8988T (cell line): Measurements from ENCODE around the gene TOR4A.

ENCODE experiments used
- DNase-seq: peaks from one replicate; pipeline ENCODE4 v3.0.0; 2011

TOR4A gene

DNA sequence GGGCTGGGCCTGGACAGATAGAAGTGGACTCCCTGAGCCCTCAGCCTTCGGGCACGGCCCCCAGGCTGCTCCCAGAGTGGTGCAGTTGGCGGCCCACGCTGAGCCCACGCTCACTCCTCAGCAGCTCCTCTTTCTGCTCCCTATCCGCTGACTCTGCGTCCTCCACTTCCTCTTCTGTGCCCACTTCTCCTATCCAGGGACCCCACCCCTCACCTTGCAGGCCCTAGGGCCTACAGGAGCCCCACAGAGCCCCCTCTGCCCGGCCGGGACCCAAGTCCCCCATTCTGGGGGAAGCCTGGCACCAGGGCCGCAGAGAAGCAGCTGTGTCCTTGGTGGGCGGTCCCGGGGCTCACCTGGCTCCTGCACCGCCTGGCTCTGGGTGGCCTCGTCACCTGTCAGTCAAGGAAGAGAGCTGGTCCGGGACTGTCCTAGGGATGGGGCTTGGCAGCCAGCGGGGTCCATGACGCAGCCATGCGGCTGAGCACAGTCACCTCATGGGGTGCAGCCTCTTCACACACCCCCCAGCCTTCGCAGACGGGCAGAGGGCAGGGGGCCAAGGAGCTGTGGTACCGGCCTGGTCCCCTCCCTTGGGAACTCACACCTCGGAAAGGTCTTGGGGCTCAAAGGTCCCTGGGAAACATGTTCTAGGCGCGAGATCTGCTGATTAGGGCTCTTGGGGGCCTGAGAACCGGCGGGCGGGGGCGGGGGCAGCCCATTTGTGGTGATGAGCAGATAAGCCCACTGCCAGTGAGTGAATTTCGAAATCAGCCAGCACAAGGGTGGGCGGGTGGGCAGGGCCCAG is 29.9 kb downstream of the TOR4A start:
- DNase-seq: no peak

DNA sequence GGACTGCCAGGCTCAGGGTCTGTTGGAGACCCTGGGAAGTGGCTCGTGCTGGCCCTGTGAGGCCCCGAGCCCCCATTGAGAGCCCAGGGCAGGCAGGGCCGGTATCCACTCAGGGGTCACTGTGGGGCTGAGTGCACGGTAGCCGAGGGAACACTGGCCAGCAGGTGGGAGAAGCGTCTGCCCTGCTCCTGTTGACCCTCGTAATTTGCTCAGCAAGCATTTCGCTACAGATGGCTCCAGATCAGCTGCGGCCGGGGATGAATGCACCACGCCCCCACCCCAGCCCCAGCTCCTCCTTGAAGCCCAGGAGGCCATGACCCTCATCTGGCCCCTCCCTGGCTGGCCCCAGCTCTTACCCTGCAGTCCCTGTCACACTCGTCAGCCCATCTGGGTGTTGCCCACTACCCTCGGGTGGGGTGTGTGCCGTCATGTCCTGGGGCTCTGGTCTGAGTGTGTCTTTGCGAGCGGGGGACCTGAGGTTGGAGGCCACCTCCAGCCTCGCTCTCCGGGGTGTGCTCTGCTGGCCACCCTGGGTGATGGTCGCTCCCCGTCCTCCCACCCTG is 30.6 kb downstream of the TOR4A start:
- peak; percentile 35 for DNase-seq

GRCh38 chr9:137309368-137310188 is 32.1 kb downstream of the TOR4A start:
- DNase-seq: peak; percentile 42

GRCh38 chr9:137310189-137311052 is 32.9 kb downstream of the TOR4A start:
- peak; percentile 59 for DNase-seq

GRCh38 chr9:137311171-137311985 is 33.9 kb downstream of the TOR4A start:
- peak; percentile 82 for DNase-seq

- peak; percentile 55 for DNase-seq
These were observed 34.7 kb downstream of the TOR4A start for GRCh38 chr9:137311986-137312851.

DNA sequence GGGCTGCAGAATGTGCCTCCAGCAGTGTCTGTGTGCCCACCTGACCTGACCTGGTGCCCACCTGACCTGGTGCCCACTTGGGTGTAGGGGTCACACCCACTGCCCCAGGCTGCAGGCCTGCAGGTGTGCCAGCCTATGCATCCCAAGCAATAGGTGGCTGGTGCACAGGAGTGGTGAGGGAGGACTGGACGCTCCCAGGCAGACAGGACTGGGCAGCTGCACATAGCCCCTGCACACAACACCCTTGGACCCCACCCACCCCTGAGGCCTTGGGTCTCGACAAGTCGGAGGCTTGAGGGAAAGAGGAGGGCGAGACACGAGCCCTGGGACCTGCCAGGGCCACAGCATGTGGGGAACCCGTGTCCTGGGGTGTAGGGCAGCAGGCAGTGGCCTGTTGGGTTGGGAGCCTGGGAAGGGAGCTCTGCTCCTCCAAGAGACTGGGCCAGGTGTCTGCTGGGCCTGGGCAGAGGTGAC is 35.4 kb downstream of the TOR4A start:
- no peak for DNase-seq

GRCh38 chr9:137313326-137313936 is 35.9 kb downstream of the TOR4A start:
- DNase-seq: peak; percentile 63

DNA sequence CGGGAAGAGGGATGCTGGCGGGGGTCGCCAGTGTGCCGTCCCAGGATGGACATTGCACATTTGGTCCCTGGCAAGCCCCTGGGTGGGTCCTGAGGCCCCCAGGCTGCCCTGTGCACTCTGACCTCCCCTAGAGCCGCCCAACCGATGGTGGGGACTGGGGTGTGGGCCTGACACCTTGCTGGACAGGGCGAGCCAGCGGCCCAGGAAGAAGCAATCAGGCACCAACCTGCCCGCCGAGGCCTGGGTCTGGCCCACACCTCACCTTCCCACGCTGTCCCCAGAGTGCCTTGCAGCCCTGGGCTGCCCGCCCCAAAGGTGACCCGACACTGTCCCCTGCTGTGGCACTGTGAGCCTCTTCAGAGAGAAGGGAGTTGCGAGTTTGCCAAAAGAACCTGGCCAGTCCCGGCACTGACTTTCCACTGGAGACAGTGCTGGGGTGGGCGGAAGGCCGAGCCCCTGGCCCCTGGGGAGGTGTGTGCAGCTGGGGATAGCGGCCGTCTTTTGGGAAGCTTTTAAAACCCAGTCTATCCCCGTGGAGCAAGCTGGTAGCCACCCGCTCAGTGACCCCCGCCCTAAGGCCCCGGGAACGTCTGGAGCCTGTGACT is 36.5 kb downstream of the TOR4A start:
- peak; percentile 41 for DNase-seq

GRCh38 chr9:137314561-137315560 is 37.3 kb downstream of the TOR4A start:
- DNase-seq: peak; percentile 56

DNA sequence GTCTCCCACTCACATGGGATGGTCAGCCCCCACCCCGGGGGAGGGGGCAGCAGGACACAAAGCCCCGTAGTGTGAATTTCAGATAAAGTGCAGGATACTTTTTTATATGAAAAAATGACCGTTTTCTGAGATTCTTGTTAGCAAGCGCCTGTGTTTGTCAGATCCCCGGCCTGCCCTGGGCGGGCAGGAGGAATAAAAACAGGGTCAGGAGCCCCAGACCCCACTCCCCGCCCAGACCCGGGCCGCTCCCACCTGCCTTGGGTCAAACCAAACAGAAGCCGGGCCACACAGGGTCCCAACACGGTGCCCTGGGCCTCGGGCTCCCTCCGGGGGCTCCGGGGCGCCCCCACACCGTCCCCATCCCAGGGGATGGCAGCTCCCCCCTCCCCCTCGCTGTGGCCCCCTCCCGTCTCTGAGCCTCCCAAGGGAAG is 38.1 kb downstream of the TOR4A start:
- DNase-seq: peak; percentile 57

DNA sequence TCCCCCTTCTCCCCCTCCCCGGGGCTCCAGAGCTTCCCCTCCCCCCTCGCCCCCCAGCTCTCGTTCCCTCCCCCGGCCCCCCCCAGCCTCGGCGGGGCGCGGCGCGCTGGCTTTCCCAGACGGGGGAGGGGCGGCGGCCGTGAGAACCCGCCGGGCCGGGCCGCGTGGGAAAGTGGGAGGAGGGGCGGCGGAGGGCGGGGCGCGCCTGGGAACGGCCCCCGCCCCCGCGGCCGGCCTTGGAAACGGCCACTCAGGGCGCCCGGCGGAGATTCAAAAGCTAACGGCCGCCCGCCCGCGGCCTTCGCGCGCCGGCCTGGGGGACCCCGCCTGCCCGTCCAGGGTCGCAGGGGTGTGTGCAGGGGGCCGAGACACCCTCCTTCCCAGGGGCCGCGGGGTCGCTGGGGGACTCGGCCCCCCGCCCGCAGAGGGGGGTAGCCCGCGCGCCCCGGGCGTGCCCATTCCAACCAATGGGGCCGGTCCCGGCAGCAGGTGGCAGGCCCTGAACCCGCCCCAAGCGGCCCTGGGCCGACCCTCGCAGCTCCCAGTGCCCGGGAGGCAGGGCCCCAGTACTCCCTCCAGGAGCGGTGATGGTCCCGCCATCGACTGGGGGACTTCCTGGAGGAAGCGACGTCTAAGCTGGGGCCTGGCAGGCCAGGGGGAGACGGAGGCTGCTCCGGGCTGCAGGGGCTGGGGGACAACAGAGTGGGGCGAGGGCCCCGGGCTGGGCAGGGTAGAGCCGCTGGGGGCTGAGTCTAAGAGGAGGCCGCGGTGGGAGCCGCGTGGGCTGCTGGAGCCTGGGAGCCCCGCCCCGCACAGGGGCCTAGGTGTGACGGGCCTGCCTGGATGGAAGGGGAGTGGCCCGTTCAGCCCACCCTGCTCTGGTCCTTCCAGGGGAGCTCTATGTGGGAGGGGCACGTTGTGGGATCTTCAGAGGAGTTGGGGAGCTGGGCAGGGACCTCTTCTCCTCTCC is 38.8 kb downstream of the TOR4A start:
- DNase-seq: peak; percentile 64

GRCh38 chr9:137317021-137317717 is 39.6 kb downstream of the TOR4A start:
- peak; percentile 47 for DNase-seq

GRCh38 chr9:137317718-137318511 is 40.4 kb downstream of the TOR4A start:
- DNase-seq: peak; percentile 76

DNA sequence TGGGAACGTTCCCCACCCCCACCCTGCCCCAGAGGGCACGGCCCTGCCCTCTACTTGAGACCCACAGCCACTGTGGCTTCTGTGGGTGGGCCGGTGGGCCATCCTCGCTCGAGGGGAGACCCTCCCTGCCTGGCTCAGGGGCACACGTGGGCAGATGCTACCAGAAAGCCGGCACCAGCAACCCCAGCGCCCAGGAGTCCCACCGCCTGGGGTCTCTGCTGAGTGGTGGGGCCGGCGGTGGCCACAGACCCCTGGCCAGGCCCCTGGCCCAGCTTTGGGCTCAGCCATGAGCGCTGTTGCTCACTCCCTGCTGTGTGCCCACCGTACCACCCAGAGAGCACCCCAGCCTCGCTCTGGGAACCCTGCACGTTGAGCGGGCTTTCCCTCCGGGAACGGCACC is 41.1 kb downstream of the TOR4A start:
- peak; percentile 37 for DNase-seq
